Fibroblast of lung (primary cell): ENCODE measurements around the gene WDR35. TPM values are rescaled to one million over a fixed set of nuclear protein-coding genes. Genes with fewer than 3 reads are reported as not detected.

Source experiments
- DNase-seq, 2 donors: peaks; one replicate each; pipeline versions ENCODE4 v3.0.0 to v3.0.0-alpha.2; 2010; ENCODE audit warnings: low read depth in 2 of 2
- H2AFZ ChIP-seq: 2 replicates; pipeline ENCODE4 v1.5.1; 2012; ENCODE audit warnings: low read length, control low read depth, inconsistent platforms
- H3K27ac ChIP-seq: 2 replicates; pipeline ENCODE4 v1.5.1; 2011; ENCODE audit warnings: low read length, control low read depth; ENCODE audit not compliant: insufficient read depth
- H3K27me3 ChIP-seq: 2 replicates; pipeline ENCODE4 v1.5.1; 2011; ENCODE audit warnings: mild to moderate bottlenecking, low read length; ENCODE audit not compliant: control insufficient read depth, insufficient read depth
- H3K36me3 ChIP-seq: 2 replicates; pipeline ENCODE4 v1.5.1; 2011; ENCODE audit warnings: low read length; ENCODE audit not compliant: control insufficient read depth, insufficient read depth
- H3K4me1 ChIP-seq: 2 replicates; pipeline ENCODE4 v1.5.1; 2011; ENCODE audit warnings: low read length; ENCODE audit not compliant: control insufficient read depth, insufficient read depth; ENCODE audit errors: extremely low read depth
- H3K4me2 ChIP-seq: 2 replicates; pipeline ENCODE4 v1.5.1; 2011; ENCODE audit warnings: low read length, control low read depth; ENCODE audit not compliant: insufficient read depth; ENCODE audit errors: extremely low read depth
- H3K4me3 ChIP-seq, 4 experiments: fragments of 200-600 bp in 1 of 4; sonication (generic) in 1 of 4; replicated peaks in 1 of 4; 2 replicates each; pipeline ENCODE4 v1.5.1; 2011 to 2016; ENCODE audit warnings: low read length in 4 of 4, low read depth in 3 of 4, mild to moderate bottlenecking in 3 of 4, control low read depth in 2 of 4, inconsistent platforms in 1 of 4, mixed read lengths in 1 of 4; ENCODE audit not compliant: insufficient read depth in 1 of 4; ENCODE audit errors: control extremely low read depth in 1 of 4
- H3K79me2 ChIP-seq: 2 replicates; pipeline ENCODE4 v1.5.1; 2012; ENCODE audit warnings: mild to moderate bottlenecking, low read length, inconsistent platforms; ENCODE audit not compliant: control insufficient read depth, insufficient read depth
- H3K9ac ChIP-seq: 2 replicates; pipeline ENCODE4 v1.5.1; 2011; ENCODE audit warnings: mild to moderate bottlenecking, low read length, control low read depth; ENCODE audit not compliant: insufficient read depth
- H3K9me3 ChIP-seq: 2 replicates; pipeline ENCODE4 v1.5.1; 2012; ENCODE audit warnings: low read depth, low read length; ENCODE audit not compliant: control insufficient read depth, insufficient read depth
- H4K20me1 ChIP-seq: 2 replicates; pipeline ENCODE4 v1.5.1; 2011; ENCODE audit warnings: low read length; ENCODE audit not compliant: control insufficient read depth, insufficient read depth; ENCODE audit errors: extremely low read depth
- EZH2 ChIP-seq: IDR thresholded peaks from 2 replicates; pipeline ENCODE4 v1.5.1; 2012; ENCODE audit warnings: low read length, control low read depth, mild to moderate bottlenecking; ENCODE audit errors: missing control alignments
- polyA plus RNA-seq, 2 donors: library from polyadenylated mRNA; depleted of rRNA in 1 of 2; stranded (reverse) in 1 of 2; unstranded in 1 of 2; fragments of >200 nt; gene quantifications; 2 replicates each; pipeline ENCODE4 v1.2.1, GENCODE V29; 2011 to 2012; ENCODE audit warnings: missing spikeins in 1 of 2
- total RNA-seq: library from RNA; depleted of rRNA; stranded (reverse); fragments of >200 nt; gene quantifications from 2 replicates; pipeline ENCODE4 v1.2.1, GENCODE V29; 2014
- TF ChIP-seq, protein P1 (sequence below), 2 donors: IDR thresholded peaks in 1 of 2; conservative IDR thresholded peaks in 1 of 2; 1 replicate in 1 of 2; 2 replicates in 1 of 2; pipeline ENCODE4 v1.5.1; 2011 to 2012; ENCODE audit warnings: low read length in 2 of 2, control low read depth in 1 of 2, inconsistent platforms in 1 of 2, low read depth in 1 of 2, mild to moderate bottlenecking in 1 of 2

WDR35 gene
- total and polyA plus RNA-seq, 2 donors (not counting 1 experiment from before 2014, with no cell fraction given), result 8.3 to 11.6 TPM

DNA sequence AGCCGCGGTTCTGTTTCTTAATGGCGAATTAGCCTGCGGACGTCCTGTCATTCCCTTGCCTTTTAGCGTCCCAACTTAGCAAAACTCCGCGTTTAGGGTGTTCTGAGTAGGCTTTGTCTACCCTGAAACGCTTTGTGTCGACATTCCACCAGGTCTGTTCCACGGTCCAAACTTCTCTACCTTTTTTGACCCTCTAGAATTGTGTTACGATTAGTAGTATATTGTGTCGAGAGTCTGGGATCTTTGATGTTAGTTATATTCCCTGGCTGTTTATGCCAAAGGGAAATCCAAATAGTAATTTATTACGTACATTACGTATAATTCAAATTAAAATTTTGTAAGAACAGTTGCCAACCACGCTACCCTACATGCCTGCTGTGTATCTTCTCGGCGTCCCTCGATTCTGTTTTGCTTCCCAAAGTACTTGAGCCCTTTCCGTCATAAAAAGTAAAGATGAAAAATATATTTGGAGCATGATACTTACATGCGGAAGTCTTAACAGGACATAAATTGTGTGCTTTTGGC, 87.6 kb downstream of the WDR35 start:
- H3K27ac ChIP-seq, result peak overlapping the region; percentile 83
- H3K27me3 ChIP-seq, result no peaks in the 10 kb centered on the region
- TF ChIP-seq, protein P1, sequence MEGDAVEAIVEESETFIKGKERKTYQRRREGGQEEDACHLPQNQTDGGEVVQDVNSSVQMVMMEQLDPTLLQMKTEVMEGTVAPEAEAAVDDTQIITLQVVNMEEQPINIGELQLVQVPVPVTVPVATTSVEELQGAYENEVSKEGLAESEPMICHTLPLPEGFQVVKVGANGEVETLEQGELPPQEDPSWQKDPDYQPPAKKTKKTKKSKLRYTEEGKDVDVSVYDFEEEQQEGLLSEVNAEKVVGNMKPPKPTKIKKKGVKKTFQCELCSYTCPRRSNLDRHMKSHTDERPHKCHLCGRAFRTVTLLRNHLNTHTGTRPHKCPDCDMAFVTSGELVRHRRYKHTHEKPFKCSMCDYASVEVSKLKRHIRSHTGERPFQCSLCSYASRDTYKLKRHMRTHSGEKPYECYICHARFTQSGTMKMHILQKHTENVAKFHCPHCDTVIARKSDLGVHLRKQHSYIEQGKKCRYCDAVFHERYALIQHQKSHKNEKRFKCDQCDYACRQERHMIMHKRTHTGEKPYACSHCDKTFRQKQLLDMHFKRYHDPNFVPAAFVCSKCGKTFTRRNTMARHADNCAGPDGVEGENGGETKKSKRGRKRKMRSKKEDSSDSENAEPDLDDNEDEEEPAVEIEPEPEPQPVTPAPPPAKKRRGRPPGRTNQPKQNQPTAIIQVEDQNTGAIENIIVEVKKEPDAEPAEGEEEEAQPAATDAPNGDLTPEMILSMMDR (conservative IDR thresholded peaks at IDR 0.05 in 1 of 2, IDR thresholded peaks at IDR 0.05 in 1 of 2; ENCODE audit: low read depth in 1 of 2, low read length in 2 of 2), result no peak
- TF ChIP-seq EZH2, result no peak
- H3K4me3 ChIP-seq, result peak overlapping the region; percentile 66 to 92 (median 74)
- peaks cover 7% of the 10 kb centered on the region for H3K4me1 ChIP-seq
- H3K4me2 ChIP-seq, result peak overlapping the region; percentile 88
- peak overlapping the region; percentile 92 for H3K9ac ChIP-seq
- H3K9me3 ChIP-seq, result no peaks in the 10 kb centered on the region
- no peaks in the 10 kb centered on the region for H4K20me1 ChIP-seq
- peaks cover 33% of the 10 kb centered on the region for H3K79me2 ChIP-seq
- no peaks in the 10 kb centered on the region for H3K36me3 ChIP-seq
- peak overlapping the region; percentile 56 for H2AFZ ChIP-seq
- no peak for DNase-seq

DNA sequence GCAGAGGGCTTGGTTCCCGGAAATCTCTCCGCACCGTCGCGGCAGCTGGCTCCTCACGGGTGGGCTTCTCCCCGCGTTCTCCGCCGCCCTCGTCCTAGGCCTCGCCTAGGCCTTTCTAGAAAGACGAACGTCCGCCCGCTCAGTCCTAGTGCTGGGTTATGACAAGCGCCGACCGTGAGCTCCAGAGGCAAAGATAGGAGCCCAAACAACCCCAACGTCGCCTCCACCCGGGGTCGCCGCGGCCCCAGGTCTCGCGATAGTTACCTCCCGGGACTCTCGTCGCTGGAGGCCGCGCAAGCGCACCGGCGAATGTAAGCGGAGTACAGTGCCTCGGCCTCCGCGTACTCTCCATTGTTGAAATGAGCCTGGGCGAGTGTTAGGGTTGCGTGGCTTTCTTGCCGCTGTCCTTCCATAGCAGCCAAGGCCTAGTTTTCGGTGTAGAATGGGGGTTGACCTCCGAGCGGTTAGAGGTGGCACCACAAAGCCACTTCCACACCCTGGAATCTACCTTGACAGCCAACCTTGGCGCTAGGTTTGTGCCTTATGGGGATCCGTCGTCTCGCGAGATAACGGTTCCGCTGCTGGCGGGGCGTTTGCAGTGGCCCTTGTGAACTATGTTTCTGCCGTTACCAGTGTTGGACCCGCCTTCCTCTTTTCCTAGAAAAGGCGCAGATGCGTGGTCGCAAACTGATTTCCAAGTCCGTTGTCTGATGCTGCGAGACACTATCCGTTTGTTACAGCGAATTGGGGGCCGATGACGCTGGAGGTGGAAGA, 88.3 kb downstream of the WDR35 start, which contains the start of gene TTC32:
Gene TTC32 (minus strand): TSS at position 542 of the 774 bp plus-strand sequence. CDS start 129 bp downstream, at position 413.
- Histone ChIP-seq H3K4me3 (peak within 1 kb of the TSS; percentile 66 to 92 (median 74)), H3K36me3 (no peaks in the 10 kb centered on the region), H3K27me3 (no peaks in the 10 kb centered on the region), H3K79me2 (peaks cover 33% of the 10 kb centered on the region), H3K27ac (peak within 1 kb of the TSS; percentile 83), H2AFZ (peak within 1 kb of the TSS; percentile 58), H3K4me2 (peak within 1 kb of the TSS; percentile 97), H3K4me1 (peaks cover 7% of the 10 kb centered on the region), H3K9me3 (no peaks in the 10 kb centered on the region), H3K9ac (peak within 1 kb of the TSS; percentile 92), H4K20me1 (no peaks in the 10 kb centered on the region)
- TF ChIP-seq, protein P1 (conservative IDR thresholded peaks at IDR 0.05 in 1 of 2, IDR thresholded peaks at IDR 0.05 in 1 of 2; ENCODE audit: low read depth in 1 of 2, low read length in 2 of 2), result no peak
- TF ChIP-seq EZH2, result no peak
- peak; percentile 95 to 97 for DNase-seq

DNA sequence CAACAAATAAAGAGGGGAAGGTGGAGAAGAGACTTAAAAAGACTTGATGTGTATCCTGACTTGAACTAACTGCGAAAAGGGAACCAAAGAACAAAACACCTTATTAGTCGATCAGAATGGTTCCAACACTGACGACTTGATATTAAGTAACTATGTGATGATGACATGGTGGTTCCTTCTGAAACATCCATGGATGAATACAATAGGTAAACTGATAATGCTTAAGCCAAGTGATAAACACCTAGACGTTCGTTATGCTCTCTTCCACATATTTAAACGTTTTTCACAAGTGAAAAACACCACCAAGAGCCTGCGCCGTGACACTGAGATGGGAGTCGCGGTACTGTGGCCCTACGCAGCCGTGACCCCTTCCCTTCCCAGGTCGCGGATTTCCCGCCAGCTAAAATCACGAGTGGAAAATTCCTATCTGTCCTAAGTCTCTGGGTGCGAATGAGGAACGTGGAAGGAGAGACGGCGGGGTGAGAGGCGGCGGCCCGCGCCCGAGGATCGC, 88.9 kb downstream of the WDR35 start:
- H3K27ac ChIP-seq, result peak overlapping the region; percentile 83
- peak overlapping the region; percentile 58 for H2AFZ ChIP-seq
- TF ChIP-seq, protein P1 (conservative IDR thresholded peaks at IDR 0.05 in 1 of 2, IDR thresholded peaks at IDR 0.05 in 1 of 2; ENCODE audit: low read depth in 1 of 2, low read length in 2 of 2), result no peak
- no peak for TF ChIP-seq EZH2
- peak overlapping the region; percentile 92 for H3K9ac ChIP-seq
- H3K79me2 ChIP-seq, result peaks cover 33% of the 10 kb centered on the region
- H3K27me3 ChIP-seq, result no peaks in the 10 kb centered on the region
- H3K36me3 ChIP-seq, result no peaks in the 10 kb centered on the region
- H4K20me1 ChIP-seq, result no peaks in the 10 kb centered on the region
- peak overlapping the region; percentile 66 to 92 (median 74) for H3K4me3 ChIP-seq
- H3K4me2 ChIP-seq, result peak overlapping the region; percentile 97
- H3K4me1 ChIP-seq, result peaks cover 7% of the 10 kb centered on the region
- H3K9me3 ChIP-seq, result no peaks in the 10 kb centered on the region
- peak; percentile 24 to 37 for DNase-seq
